Ishikawa (cell line): Measurements from ENCODE around the gene VDR.

Experiments
- CEBPB ChIP-seq: IDR thresholded peaks from 2 replicates; pipeline ENCODE4 v1.6.1; 2012
- CREB1 ChIP-seq: IDR thresholded peaks from 2 replicates; pipeline ENCODE4 v1.6.1; 2012; ENCODE audit warnings: low read depth
- EGR1 ChIP-seq: IDR thresholded peaks from 2 replicates; pipeline ENCODE4 v1.6.1; 2012
- EP300 ChIP-seq: IDR thresholded peaks from 2 replicates; pipeline ENCODE4 v1.6.1; 2012; ENCODE audit warnings: borderline replicate concordance
- FOXM1 ChIP-seq: IDR thresholded peaks from 2 replicates; pipeline ENCODE4 v1.6.1; 2012; ENCODE audit warnings: low read depth, borderline replicate concordance
- MAX ChIP-seq: IDR thresholded peaks from 2 replicates; pipeline ENCODE4 v1.6.1; 2012
- NFIC ChIP-seq: IDR thresholded peaks from 2 replicates; pipeline ENCODE4 v1.6.1; 2012
- RAD21 ChIP-seq: IDR thresholded peaks from 2 replicates; pipeline ENCODE4 v1.6.1; 2012; ENCODE audit warnings: low read depth
- REST ChIP-seq: IDR thresholded peaks from 2 replicates; pipeline ENCODE4 v1.6.1; 2012; ENCODE audit warnings: low read depth, mild to moderate bottlenecking
- TAF1 ChIP-seq: IDR thresholded peaks from 2 replicates; pipeline ENCODE4 v1.6.1; 2012; ENCODE audit warnings: low read depth, mild to moderate bottlenecking
- TCF12 ChIP-seq: IDR thresholded peaks from 2 replicates; pipeline ENCODE4 v1.6.1; 2012; ENCODE audit warnings: low read depth
- TEAD4 ChIP-seq: IDR thresholded peaks from 2 replicates; pipeline ENCODE4 v1.6.1; 2012
- USF1 ChIP-seq: IDR thresholded peaks from 2 replicates; pipeline ENCODE4 v1.6.1; 2012
- YY1 ChIP-seq: IDR thresholded peaks from 2 replicates; pipeline ENCODE4 v1.6.1; 2012; ENCODE audit warnings: low read depth
- ZBTB7A ChIP-seq: IDR thresholded peaks from 2 replicates; pipeline ENCODE4 v1.6.1; 2012; ENCODE audit warnings: low read depth

Gene VDR

GRCh38 chr12:47903927-47904712, 674 bp downstream of the VDR start:
- no peak for TF ChIP-seq CEBPB
- TF ChIP-seq CREB1: no peak
- no peak for TF ChIP-seq NFIC
- no peak for TF ChIP-seq MAX
- TF ChIP-seq EGR1: no peak
- no peak for TF ChIP-seq YY1
- no peak for TF ChIP-seq REST
- no peak for TF ChIP-seq FOXM1
- TF ChIP-seq TCF12: no peak
- TF ChIP-seq ZBTB7A: no peak
- TF ChIP-seq EP300: no peak
- no peak for TF ChIP-seq TEAD4
- TF ChIP-seq RAD21: no peak
- no peak for TF ChIP-seq USF1
- no peak for TF ChIP-seq TAF1

GRCh38 chr12:47903151-47903611, 1.6 kb downstream of the VDR start:
- 0 out of 2 replicates have a peak, but pooled peaks have one; percentile 6 for TF ChIP-seq RAD21
- TF ChIP-seq TCF12: no peak
- TF ChIP-seq REST: peak; percentile 61
- TF ChIP-seq NFIC: peak; percentile 78

- TF ChIP-seq TAF1: no peak
- TF ChIP-seq FOXM1: no peak
- no peak for TF ChIP-seq EP300
- no peak for TF ChIP-seq CREB1
- TF ChIP-seq EGR1: no peak
- no peak for TF ChIP-seq REST
- TF ChIP-seq TCF12: no peak
- no peak for TF ChIP-seq TEAD4
- no peak for TF ChIP-seq YY1
- TF ChIP-seq NFIC: no peak
- no peak for TF ChIP-seq CEBPB
- TF ChIP-seq RAD21: no peak
Measured at GRCh38 chr12:47902131-47902639, 2.6 kb downstream of the VDR start.

GRCh38 chr12:47901718-47902093, 3.1 kb downstream of the VDR start:
- TF ChIP-seq TCF12 (no peak), CEBPB (no peak), FOXM1 (no peak), TEAD4 (no peak), RAD21 (no peak), MAX (no peak)
